Cerebellar cortex (tissue), 1 donor: ENCODE data around the gene PRRC2C.
"Not testable (repeated sequence)": the region's sequence is repeated elsewhere in the genome, so short reads cannot be mapped to it uniquely, and the experiment has no call there.

Experiments
- DNase-seq: peaks from one replicate; pipeline ENCODE4 v3.0.0-alpha.2; 2015; ENCODE audit warnings: low spot score

Gene PRRC2C

GRCh38 chr1:171500304-171500703 lies 15.0 kb downstream of the PRRC2C start:
- DNase-seq = no peak

- no peak for DNase-seq
Measured at GRCh38 chr1:171500803-171501202, 15.5 kb downstream of the PRRC2C start.

- DNase-seq = no peak
Measured at GRCh38 chr1:171501305-171502024, 16.1 kb downstream of the PRRC2C start.

- no peak for DNase-seq
Measured at GRCh38 chr1:171506525-171507304, 21.4 kb downstream of the PRRC2C start.

GRCh38 chr1:171507435-171507834 lies 22.1 kb downstream of the PRRC2C start:
- no peak for DNase-seq

- DNase-seq = no peak
Measured at GRCh38 chr1:171509191-171509590, 23.9 kb downstream of the PRRC2C start.

- DNase-seq = no peak
Measured at GRCh38 chr1:171513743-171514142, 28.4 kb downstream of the PRRC2C start.

- no peak for DNase-seq
Measured at GRCh38 chr1:171515299-171515698, 30.0 kb downstream of the PRRC2C start.

- no peak for DNase-seq
Measured at GRCh38 chr1:171515741-171516140, 30.4 kb downstream of the PRRC2C start.

- DNase-seq = no peak
Measured at GRCh38 chr1:171521567-171521966, 36.2 kb downstream of the PRRC2C start.

GRCh38 chr1:171530676-171531075 lies 45.3 kb downstream of the PRRC2C start:
- DNase-seq = no peak

- DNase-seq = no peak
Measured at GRCh38 chr1:171532520-171532919, 47.2 kb downstream of the PRRC2C start.

- DNase-seq = no peak
Measured at GRCh38 chr1:171545523-171545922, 60.2 kb downstream of the PRRC2C start.

- no peak for DNase-seq
Measured at GRCh38 chr1:171550050-171550449, 64.7 kb downstream of the PRRC2C start.

GRCh38 chr1:171550598-171551100 lies 65.3 kb downstream of the PRRC2C start:
- DNase-seq = not testable (repeated sequence)

GRCh38 chr1:171553960-171554359 lies 68.6 kb downstream of the PRRC2C start:
- DNase-seq = peak; percentile 36

GRCh38 chr1:171563675-171564074 lies 78.3 kb downstream of the PRRC2C start:
- DNase-seq = no peak

GRCh38 chr1:171566467-171566866 lies 81.1 kb downstream of the PRRC2C start:
- DNase-seq = peak; percentile 64

GRCh38 chr1:171570295-171570694 lies 85.0 kb downstream of the PRRC2C start:
- DNase-seq = no peak

- no peak for DNase-seq
Measured at GRCh38 chr1:171576144-171576543, 90.8 kb downstream of the PRRC2C start.

- no peak for DNase-seq
Measured at GRCh38 chr1:171581226-171581625, 95.9 kb downstream of the PRRC2C start.

GRCh38 chr1:171581766-171582165 lies 96.4 kb downstream of the PRRC2C start:
- no peak for DNase-seq

GRCh38 chr1:171582589-171582988 lies 97.3 kb downstream of the PRRC2C start:
- no peak for DNase-seq
